Adrenal gland (tissue), 12 donors: ENCODE data around the gene SERPINA3. TPM values are rescaled to one million over a fixed set of nuclear protein-coding genes. Genes with fewer than 3 reads are reported as not detected.

ENCODE experiments used
- DNase-seq, 7 donors: peaks; one replicate each; pipeline ENCODE4 v3.0.0-alpha.2; 2019 to 2020
- H3K27ac ChIP-seq, 5 donors: fragments of 200-600 bp; sonication (generic) in 4 of 5; 1 replicate in 3 of 5; 2 replicates in 2 of 5; pipeline versions ENCODE4 v1.5.1 to v1.8.0; 2016 to 2020; ENCODE audit warnings: mild to moderate bottlenecking in 1 of 5
- H3K27me3 ChIP-seq: fragments of 200-600 bp; 2 replicates; pipeline ENCODE4 v1.8.0; 2021
- H3K36me3 ChIP-seq, 2 donors: fragments of 200-600 bp; replicated peaks in 1 of 2; 1 replicate in 1 of 2; 2 replicates in 1 of 2; pipeline versions ENCODE4 v1.5.1 to v1.8.0; 2018 to 2022
- H3K4me1 ChIP-seq, 2 donors: fragments of 200-600 bp; replicated peaks in 1 of 2; 1 replicate in 1 of 2; 2 replicates in 1 of 2; pipeline versions ENCODE4 v1.5.1 to v1.8.0; 2018 to 2021
- H3K4me3 ChIP-seq, 4 donors: fragments of 200-600 bp; sonication (generic) in 3 of 4; one replicate each; pipeline ENCODE4 v1.5.1; 2016 to 2018
- H3K9me3 ChIP-seq, 3 donors: fragments of 200-600 bp; sonication (generic) in 1 of 3; replicated peaks in 1 of 3; 1 replicate in 2 of 3; 2 replicates in 1 of 3; pipeline versions ENCODE4 v1.5.1 to v1.8.0; 2016 to 2021
- POLR2A ChIP-seq, 2 donors: fragments of 450-650 bp; IDR thresholded peaks; one replicate each; pipeline ENCODE4 v1.6.1; 2017; ENCODE audit warnings: antibody characterized with exemption in 2 of 2, mild to moderate bottlenecking in 2 of 2, moderate library complexity in 1 of 2
- WGBS, 4 donors: extraction: QIAGEN DNeasy Blood & Tissue Kit in 2 of 4; methylation state at CpG; one replicate each; pipeline versions ENCODE4 v1.1.5 to v1.1.7; 2013 to 2017; 5-methylcytosine and 5-hydroxymethylcytosine counted together
- intact Hi-C, 2 donors: fragments of 100-400 bp; cut with DNase I; formaldehyde crosslinking; loops; one replicate each; pipeline versions ENCODE4 v1.14.1 to v1.15.0; 2022 to 2023
- polyA plus RNA-seq, 3 donors: library from polyadenylated mRNA; stranded (reverse); fragments of 200-250 nt in 2 of 3; fragments of 350-450 nt in 1 of 3; fragmentation: Illumina TruSeq in 1 of 3; extraction: RNeasy Lipid Tissue Mini Kit (QIAGEN cat#74804) in 1 of 3; gene quantifications; one replicate each; pipeline ENCODE4 v1.2.3, GENCODE V29; 2013 to 2014
- total RNA-seq, 9 donors: library from RNA; depleted of rRNA in 4 of 9; stranded (reverse); fragments of >200 nt in 4 of 9; fragments of 120-200 nt in 1 of 9; fragmentation: NEBNext Ultra II Directional in 1 of 9; extraction: Animal tissue kit (Norgen Biotek cat#: 25700) in 1 of 9; gene quantifications; one replicate each; pipeline versions ENCODE4 v1.1.0 to v1.2.4, GENCODE V29; 2013 to 2023
- TF ChIP-seq, protein P1 (sequence below), 6 experiments: fragments of 450-650 bp in 4 of 6; fragments of 200-600 bp in 2 of 6; sonication (generic) in 1 of 6; IDR thresholded peaks; 1 replicate in 5 of 6; 2 replicates in 1 of 6; pipeline versions ENCODE4 v1.5.1 to v1.8.0; 2016 to 2021; ENCODE audit warnings: antibody characterized with exemption in 6 of 6, mild to moderate bottlenecking in 2 of 6, moderate library complexity in 1 of 6
- donor health status: healthy with polysubstance abuse.
- donor health status: Bipolar disorder and iron deficiency.
- donor health status: DM: yes; HTN: yes; CAD: no.
- donor health status: DM: no; HTN: no; CAD: no.
- donor health status: DM: no; HTN: no; CAD: no.
- donor health status: DM: yes; HTN: yes; CAD: no.

The SERPINA3 gene
- total and polyA plus RNA-seq, 12 donors: 2.5 to 245 (median 34.0) TPM

DNA sequence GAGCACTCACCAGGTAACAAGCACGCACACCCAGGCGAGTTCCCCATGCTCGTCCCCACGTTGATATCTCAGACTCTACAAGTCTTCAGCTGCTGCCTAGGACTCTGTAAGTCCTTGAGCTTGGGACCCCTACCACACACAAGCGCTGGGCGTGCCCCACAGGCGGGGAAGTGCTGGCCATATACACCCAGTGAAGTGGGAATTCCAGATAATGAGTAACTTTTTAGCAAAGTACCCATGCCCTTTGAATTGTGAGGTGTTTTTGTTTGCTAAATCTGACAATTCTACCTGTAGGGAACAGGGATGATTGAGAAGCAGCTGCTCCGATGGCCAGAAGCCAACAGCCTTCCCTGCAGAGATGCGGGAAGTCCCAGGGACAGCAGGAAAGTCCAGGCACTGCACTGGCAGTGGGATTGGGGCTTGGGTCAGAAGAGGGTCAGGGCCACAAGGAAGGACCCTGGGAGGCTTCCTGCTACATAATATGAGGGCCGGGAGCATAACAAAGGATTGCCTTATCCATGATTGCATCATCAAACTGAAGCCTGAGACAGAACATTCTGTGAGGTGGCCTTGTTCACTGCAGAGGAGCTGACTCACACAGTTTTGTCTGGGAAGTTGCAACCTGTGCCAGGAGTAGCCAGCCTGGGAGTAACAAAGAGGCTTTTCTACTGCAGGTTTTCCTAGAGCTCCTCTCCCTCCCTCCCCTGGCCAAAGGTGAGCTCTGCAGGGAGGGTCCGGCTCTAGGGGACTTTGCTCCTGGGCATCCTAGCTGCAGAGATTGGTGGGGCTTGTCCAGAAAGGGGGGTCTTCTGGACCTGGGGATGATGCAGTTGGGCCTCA is 13.2 kb upstream of the SERPINA3 start:
- DNase-seq: peak; percentile 78 to 95 (median 92)
- Histone ChIP-seq H3K4me3 (no peak overlapping the region), H3K9me3 (no peaks in the 10 kb centered on the region), H3K27me3 (no peaks in the 10 kb centered on the region), H3K4me1 (peaks cover 44 to 50% of the 10 kb centered on the region in 2 donors), H3K36me3 (no peaks in the 10 kb centered on the region), H3K27ac (peak overlapping the region; percentile 82 to 96 (median 91))
- 55 to 64% (median 56%) methylated on average over 11 of the region's 11 CpGs for WGBS, 4 donors
- TF ChIP-seq, protein P1, sequence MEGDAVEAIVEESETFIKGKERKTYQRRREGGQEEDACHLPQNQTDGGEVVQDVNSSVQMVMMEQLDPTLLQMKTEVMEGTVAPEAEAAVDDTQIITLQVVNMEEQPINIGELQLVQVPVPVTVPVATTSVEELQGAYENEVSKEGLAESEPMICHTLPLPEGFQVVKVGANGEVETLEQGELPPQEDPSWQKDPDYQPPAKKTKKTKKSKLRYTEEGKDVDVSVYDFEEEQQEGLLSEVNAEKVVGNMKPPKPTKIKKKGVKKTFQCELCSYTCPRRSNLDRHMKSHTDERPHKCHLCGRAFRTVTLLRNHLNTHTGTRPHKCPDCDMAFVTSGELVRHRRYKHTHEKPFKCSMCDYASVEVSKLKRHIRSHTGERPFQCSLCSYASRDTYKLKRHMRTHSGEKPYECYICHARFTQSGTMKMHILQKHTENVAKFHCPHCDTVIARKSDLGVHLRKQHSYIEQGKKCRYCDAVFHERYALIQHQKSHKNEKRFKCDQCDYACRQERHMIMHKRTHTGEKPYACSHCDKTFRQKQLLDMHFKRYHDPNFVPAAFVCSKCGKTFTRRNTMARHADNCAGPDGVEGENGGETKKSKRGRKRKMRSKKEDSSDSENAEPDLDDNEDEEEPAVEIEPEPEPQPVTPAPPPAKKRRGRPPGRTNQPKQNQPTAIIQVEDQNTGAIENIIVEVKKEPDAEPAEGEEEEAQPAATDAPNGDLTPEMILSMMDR (IDR thresholded peaks at IDR 0.05): peak in 3 of 6 experiments; percentile 1 to 32 (median 26)
- peak in 1 of 2 donors; percentile 69 for TF ChIP-seq POLR2A (IDR thresholded peaks at IDR 0.05)
- intact Hi-C loops: no loop called here

DNA sequence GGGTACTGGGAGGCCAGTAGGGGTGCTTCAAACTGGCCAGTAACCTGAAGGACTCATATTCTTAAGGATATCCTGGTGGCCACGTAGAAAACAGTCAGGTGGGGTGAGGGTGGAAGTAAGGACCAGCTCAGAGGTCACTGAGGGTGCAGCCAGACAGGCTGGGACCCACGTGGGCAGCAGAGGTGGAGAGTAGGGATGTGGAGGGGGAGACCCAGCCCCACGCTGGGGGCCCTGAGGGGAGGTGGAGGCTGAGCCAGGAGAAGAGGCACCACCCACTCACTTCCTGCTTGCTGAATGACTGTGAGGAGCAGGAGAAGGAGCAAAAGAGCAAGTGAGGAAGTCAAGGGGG is 12.6 kb upstream of the SERPINA3 start:
- Histone ChIP-seq H3K9me3 (no peaks in the 10 kb centered on the region), H3K27ac (peak overlapping the region; percentile 82 to 96 (median 91)), H3K36me3 (no peaks in the 10 kb centered on the region), H3K4me3 (no peak overlapping the region), H3K27me3 (no peaks in the 10 kb centered on the region), H3K4me1 (peaks cover 39 to 44% of the 10 kb centered on the region in 2 donors)
- no peak for DNase-seq
- intact Hi-C loops: no loop called here
- TF ChIP-seq, protein P1 (IDR thresholded peaks at IDR 0.05): peak in 1 of 6 experiments; percentile 2
- TF ChIP-seq POLR2A (IDR thresholded peaks at IDR 0.05): no peak
- 15 to 37% (median 19%) methylated on average over 3 of the region's 3 CpGs for WGBS, 4 donors

DNA sequence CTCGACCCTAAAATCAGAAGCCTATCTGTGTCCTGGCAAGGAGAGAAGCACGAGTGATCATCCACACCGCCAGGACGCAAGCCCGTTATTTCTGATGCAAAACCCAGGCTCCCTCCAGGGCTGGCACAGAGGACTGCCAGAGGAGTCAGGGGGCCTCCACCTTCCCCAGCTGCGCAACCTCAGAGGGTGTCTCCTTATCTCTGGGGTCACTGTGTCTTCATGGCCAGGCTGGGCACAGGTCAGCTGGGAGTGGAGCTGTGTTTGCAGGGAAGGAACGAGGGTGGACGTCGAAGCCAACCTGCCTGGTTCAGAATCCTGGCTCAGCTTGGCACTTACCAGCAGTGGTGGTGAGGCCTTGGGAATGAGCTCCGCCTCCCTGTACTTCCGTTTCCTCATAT is 12.0 kb upstream of the SERPINA3 start:
- H3K4me3 ChIP-seq: no peak overlapping the region
- H3K27me3 ChIP-seq: no peaks in the 10 kb centered on the region
- H3K27ac ChIP-seq: peak overlapping the region; percentile 82 to 96 (median 91)
- 74 to 90% (median 76%) methylated on average over 9 to 11 of the region's 11 CpGs for WGBS, 4 donors
- no peaks in the 10 kb centered on the region for H3K36me3 ChIP-seq
- TF ChIP-seq, protein P1 (IDR thresholded peaks at IDR 0.05): no peak
- TF ChIP-seq POLR2A (IDR thresholded peaks at IDR 0.05): no peak
- peak in 3 of 7 donors; percentile 36 to 59 (median 38) for DNase-seq
- no peaks in the 10 kb centered on the region for H3K9me3 ChIP-seq
- peaks cover 39 to 43% of the 10 kb centered on the region in 2 donors for H3K4me1 ChIP-seq
- intact Hi-C loops: no loop called here

DNA sequence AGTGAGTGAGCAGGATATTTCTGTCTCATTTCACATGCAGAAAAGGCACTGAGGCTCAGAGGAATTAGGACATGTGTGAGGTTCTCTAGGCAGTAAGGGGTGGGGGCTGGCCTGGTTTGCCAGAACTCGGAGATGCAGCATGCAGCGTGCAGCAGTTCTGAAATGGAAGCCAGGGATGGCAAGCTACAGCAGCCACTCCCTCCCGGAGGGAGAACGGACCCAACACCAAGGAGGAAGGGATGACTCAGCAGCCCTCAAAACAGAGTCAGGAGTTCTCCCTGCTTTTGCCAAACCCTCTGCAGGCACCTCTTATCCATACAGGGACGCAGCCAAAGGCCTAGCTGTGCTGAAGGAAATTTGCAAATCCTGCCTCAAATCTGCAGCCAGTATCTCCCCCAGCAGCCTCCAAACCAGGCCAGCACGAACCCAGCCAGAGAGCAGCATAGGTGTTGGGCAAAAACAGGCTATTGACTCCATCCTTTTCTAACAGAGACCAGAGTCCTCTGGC is 10.3 kb upstream of the SERPINA3 start:
- no peaks in the 10 kb centered on the region for H3K36me3 ChIP-seq
- H3K4me1 ChIP-seq: peaks cover 39 to 43% of the 10 kb centered on the region in 2 donors
- TF ChIP-seq, protein P1 (IDR thresholded peaks at IDR 0.05): no peak
- peak in 1 of 2 donors; percentile 74 for TF ChIP-seq POLR2A (IDR thresholded peaks at IDR 0.05)
- no peaks in the 10 kb centered on the region for H3K9me3 ChIP-seq
- DNase-seq: peak; percentile 74 to 92 (median 87)
- no peaks in the 10 kb centered on the region for H3K27me3 ChIP-seq
- no peak overlapping the region for H3K4me3 ChIP-seq
- intact Hi-C loops: no loop called here
- 8 to 19% (median 16%) methylated on average over 5 to 6 of the region's 6 CpGs for WGBS, 4 donors
- peak overlapping the region; percentile 83 to 96 (median 90) for H3K27ac ChIP-seq
